Lung (tissue), 12 donors: Measurements from ENCODE around the gene SEC14L5. TPM values are rescaled to one million over a fixed set of nuclear protein-coding genes. Genes with fewer than 3 reads are reported as not detected.

Source experiments
- ATAC-seq: fragments of 200-7000 bp; cut with Tn5 transposase; one replicate; pipeline ENCODE4 v1.9.1; 2020; ENCODE audit warnings: moderate number of reproducible peaks; ENCODE audit not compliant: insufficient read depth, low FRiP score
- DNase-seq, 3 donors: peaks; one replicate each; pipeline ENCODE4 v3.0.0-alpha.2; 2013 to 2017
- H3K27ac ChIP-seq, 2 donors: one replicate each; pipeline ENCODE4 v1.5.1; 2013; ENCODE audit warnings: mild to moderate bottlenecking in 2 of 2, moderate library complexity in 2 of 2, control low read depth in 1 of 2, inconsistent platforms in 1 of 2, low read depth in 1 of 2, low read length in 1 of 2
- H3K27me3 ChIP-seq, 3 donors: one replicate each; pipeline ENCODE4 v1.5.1; 2013; ENCODE audit warnings: low read length in 2 of 3; ENCODE audit not compliant: control insufficient read depth in 3 of 3, insufficient read depth in 3 of 3
- H3K36me3 ChIP-seq, 4 donors: one replicate each; pipeline ENCODE4 v1.5.1; 2013; ENCODE audit warnings: low read length in 4 of 4, mild to moderate bottlenecking in 1 of 4, moderate library complexity in 1 of 4; ENCODE audit not compliant: control insufficient read depth in 4 of 4, insufficient read depth in 4 of 4
- H3K4me1 ChIP-seq, 5 donors: one replicate each; pipeline ENCODE4 v1.5.1; 2013; ENCODE audit warnings: low read length in 5 of 5, mild to moderate bottlenecking in 2 of 5, moderate library complexity in 1 of 5; ENCODE audit not compliant: control insufficient read depth in 5 of 5, insufficient read depth in 5 of 5
- H3K4me3 ChIP-seq: one replicate; pipeline ENCODE4 v1.5.1; 2013; ENCODE audit warnings: mild to moderate bottlenecking, control low read depth, moderate library complexity
- H3K9ac ChIP-seq, 2 donors: one replicate each; pipeline ENCODE4 v1.5.1; 2013; ENCODE audit warnings: low read length in 2 of 2, control low read depth in 1 of 2; ENCODE audit not compliant: insufficient read depth in 1 of 2
- H3K9me3 ChIP-seq, 4 donors: one replicate each; pipeline ENCODE4 v1.5.1; 2013; ENCODE audit warnings: low read length in 3 of 4, mild to moderate bottlenecking in 1 of 4, moderate library complexity in 1 of 4; ENCODE audit not compliant: control insufficient read depth in 4 of 4, insufficient read depth in 3 of 4
- WGBS, 2 donors: extraction: QIAGEN DNeasy Blood & Tissue Kit; methylation state at CpG; one replicate each; pipeline ENCODE4 v1.1.7; 2013; 5-methylcytosine and 5-hydroxymethylcytosine counted together
- polyA plus RNA-seq, 2 donors: library from polyadenylated mRNA; stranded (reverse); fragments of 200-250 nt; gene quantifications; one replicate each; pipeline ENCODE4 v1.2.1, GENCODE V29; 2013
- total RNA-seq, 2 donors: library from RNA; depleted of rRNA in 1 of 2; stranded (reverse); fragments of >200 nt in 1 of 2; gene quantifications; one replicate each; pipeline ENCODE4 v1.2.1, GENCODE V29; 2014 to 2021
- TF ChIP-seq, protein P1 (sequence below): IDR thresholded peaks from 2 replicates; pipeline ENCODE4 v1.5.1; 2012; ENCODE audit warnings: mild to moderate bottlenecking; ENCODE audit errors: control extremely low read depth, extremely low read depth
- donor health status: control.
- donor health status: control.
- donor health status: Bipolar disorder and iron deficiency.
- donor health status: healthy.
- donor health status: DM: yes; HTN: yes; CAD: no.

SEC14L5 gene
- total and polyA plus RNA-seq, 4 donors = 0.10 to 0.98 (median 0.28) TPM

DNA sequence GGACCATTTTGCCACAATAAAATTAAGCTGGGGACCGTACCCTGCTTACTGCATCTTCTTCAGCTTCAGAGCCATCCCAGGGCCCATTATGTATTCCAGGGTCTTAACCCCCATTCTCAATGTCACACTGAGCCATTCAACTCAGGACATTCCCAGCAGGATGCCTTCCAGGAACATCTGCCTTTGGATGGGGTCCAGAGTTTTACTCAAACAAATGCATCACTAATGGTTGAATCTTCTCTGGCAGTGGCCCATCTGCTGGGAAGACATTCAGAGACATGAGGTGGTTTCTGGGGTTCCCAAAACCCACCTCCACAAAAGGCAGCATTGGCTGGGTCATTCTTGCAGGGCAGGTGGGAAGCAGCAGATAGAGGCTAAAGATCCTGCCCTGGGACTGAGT lies 3.4 kb upstream of the SEC14L5 start:
- Histone ChIP-seq H3K4me3 (no peak overlapping the region), H3K9me3 (no peaks in the 10 kb centered on the region), H3K36me3 (no peaks in the 10 kb centered on the region), H3K4me1 (peaks cover 0 to 11% (median 5%) of the 10 kb centered on the region in 5 donors), H3K27me3 (peaks cover 0 to 4% (median 3%) of the 10 kb centered on the region in 3 donors), H3K9ac (no peak overlapping the region), H3K27ac (no peak overlapping the region)
- TF ChIP-seq, protein P1, sequence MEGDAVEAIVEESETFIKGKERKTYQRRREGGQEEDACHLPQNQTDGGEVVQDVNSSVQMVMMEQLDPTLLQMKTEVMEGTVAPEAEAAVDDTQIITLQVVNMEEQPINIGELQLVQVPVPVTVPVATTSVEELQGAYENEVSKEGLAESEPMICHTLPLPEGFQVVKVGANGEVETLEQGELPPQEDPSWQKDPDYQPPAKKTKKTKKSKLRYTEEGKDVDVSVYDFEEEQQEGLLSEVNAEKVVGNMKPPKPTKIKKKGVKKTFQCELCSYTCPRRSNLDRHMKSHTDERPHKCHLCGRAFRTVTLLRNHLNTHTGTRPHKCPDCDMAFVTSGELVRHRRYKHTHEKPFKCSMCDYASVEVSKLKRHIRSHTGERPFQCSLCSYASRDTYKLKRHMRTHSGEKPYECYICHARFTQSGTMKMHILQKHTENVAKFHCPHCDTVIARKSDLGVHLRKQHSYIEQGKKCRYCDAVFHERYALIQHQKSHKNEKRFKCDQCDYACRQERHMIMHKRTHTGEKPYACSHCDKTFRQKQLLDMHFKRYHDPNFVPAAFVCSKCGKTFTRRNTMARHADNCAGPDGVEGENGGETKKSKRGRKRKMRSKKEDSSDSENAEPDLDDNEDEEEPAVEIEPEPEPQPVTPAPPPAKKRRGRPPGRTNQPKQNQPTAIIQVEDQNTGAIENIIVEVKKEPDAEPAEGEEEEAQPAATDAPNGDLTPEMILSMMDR = no peak
- ATAC-seq (no peak), DNase-seq (no peak)
- WGBS, 2 donors = 86 to 88% methylated on average over 1 of the region's 1 CpG

DNA sequence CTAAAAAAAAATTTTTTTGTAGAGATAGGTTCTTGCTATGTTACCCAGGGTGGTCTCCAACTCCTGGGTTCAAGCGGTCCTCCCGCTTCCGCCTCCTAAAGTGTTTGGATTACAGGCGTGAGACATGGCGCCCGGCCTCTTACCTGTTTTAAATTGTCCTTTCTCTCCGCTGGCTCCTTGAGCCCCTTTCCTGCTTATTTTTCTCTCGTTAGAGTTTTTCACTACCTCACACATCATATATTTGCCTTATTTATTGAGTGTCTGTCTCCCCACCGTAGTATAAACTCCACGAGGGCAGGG lies 760 bp upstream of the SEC14L5 start:
- peaks cover 0 to 11% (median 5%) of the 10 kb centered on the region in 5 donors for H3K4me1 ChIP-seq
- peak overlapping the region; percentile 22 for H3K4me3 ChIP-seq
- 15 to 20% methylated on average over 10 of the region's 10 CpGs for WGBS, 2 donors
- TF ChIP-seq, protein P1 = no peak
- peak overlapping the region in 1 of 2 donors; percentile 20 for H3K9ac ChIP-seq
- ATAC-seq = no peak
- H3K36me3 ChIP-seq = no peaks in the 10 kb centered on the region
- H3K27me3 ChIP-seq = peaks cover 0 to 7% (median 4%) of the 10 kb centered on the region in 3 donors
- DNase-seq = no peak
- peak overlapping the region in 1 of 2 donors; percentile 60 for H3K27ac ChIP-seq
- no peaks in the 10 kb centered on the region for H3K9me3 ChIP-seq

DNA sequence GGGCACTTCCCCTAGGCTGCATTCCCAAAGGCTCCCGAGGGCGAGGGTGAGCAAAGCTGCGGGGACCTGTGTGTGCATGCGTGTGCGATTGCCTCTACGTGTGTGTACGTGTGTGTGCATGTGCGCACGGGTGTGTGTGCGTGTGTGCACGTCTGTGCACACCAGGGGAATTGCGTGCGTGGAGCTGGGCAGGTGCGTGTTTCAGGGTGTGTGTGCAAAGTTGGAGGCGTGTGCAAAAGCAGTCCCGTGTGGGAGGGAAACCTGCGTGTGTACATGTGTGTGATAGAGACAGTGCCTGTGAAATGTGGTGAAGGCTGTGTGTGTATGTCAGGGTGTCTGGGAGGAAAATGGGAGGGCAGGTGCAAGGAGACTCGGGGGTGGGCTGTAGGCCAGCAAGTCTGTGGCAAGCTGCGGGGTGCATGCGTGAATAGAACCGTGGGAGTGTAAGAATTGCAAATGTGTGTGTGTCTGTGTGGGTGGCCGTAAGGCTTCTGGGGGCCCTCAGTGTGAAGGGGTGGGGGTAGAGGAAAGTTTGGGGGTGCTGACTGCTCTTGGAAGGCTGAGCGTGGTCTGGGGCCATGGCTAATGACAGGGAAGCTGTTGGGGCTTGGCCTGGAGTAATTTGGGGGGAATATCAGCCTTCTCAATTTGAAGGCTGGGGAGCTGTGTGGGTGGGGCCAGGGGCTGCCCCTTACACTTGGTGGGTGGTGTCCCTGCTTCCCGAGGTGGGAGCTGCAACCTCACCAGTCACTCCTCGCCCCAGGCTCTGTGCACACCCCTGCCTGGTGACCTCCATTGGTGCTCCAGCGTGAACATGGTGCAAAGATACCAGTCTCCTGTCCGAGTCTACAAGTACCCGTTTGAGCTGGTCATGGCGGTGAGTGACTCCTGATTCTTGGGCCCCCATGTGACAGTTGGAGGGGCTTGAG lies 644 bp downstream of the SEC14L5 start:
- Histone ChIP-seq H3K4me1 (peaks cover 0 to 11% (median 5%) of the 10 kb centered on the region in 5 donors), H3K36me3 (no peaks in the 10 kb centered on the region), H3K27me3 (peaks cover 0 to 7% (median 4%) of the 10 kb centered on the region in 3 donors), H3K27ac (no peak overlapping the region), H3K9me3 (no peaks in the 10 kb centered on the region), H3K4me3 (no peak overlapping the region), H3K9ac (no peak overlapping the region)
- no peak for DNase-seq
- ATAC-seq = no peak
- WGBS, 2 donors = 42 to 51% methylated on average over 29 of the region's 29 CpGs
- TF ChIP-seq, protein P1 = no peak
